Measurements from ENCODE around the gene JARID2. TPM values are rescaled to one million over a fixed set of nuclear protein-coding genes. Genes with fewer than 3 reads are reported as not detected.

Gene JARID2
- total and polyA plus RNA-seq, 4 donors: 1.4 to 12.3 (median 3.4) TPM

DNA sequence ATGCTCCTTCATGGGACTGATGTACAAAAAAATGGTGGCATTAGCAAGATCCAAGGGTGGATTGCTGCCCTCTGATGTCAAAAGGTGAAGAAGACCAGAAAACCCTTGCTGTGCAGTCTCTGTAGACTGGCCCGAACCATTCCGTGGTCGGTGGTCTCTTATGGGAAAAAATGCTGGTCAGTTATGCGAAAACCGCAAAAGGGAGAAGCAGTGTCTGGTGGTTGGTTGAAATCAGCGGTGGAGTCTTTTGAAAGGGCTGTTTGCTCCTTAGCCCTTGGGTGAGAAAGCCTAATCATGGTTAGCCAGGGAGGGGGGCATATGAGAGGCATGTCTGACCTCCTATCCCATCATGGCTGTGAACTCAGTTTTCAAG, 308.8 kb downstream of the JARID2 start:
- H3K36me3 ChIP-seq (ENCODE audit: control insufficient read depth in 4 of 4, insufficient read depth in 3 of 4, low read depth in 1 of 4, low read length in 3 of 4): no peaks in the 10 kb centered on the region
- TF ChIP-seq RXRA (IDR thresholded peaks at IDR 0.05): no peak
- TF ChIP-seq HNF4A (conservative IDR thresholded peaks at IDR 0.05): no peak
- TF ChIP-seq, protein P1, sequence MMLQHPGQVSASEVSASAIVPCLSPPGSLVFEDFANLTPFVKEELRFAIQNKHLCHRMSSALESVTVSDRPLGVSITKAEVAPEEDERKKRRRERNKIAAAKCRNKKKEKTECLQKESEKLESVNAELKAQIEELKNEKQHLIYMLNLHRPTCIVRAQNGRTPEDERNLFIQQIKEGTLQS (IDR thresholded peaks at IDR 0.05): no peak
- TF ChIP-seq, protein P2, sequence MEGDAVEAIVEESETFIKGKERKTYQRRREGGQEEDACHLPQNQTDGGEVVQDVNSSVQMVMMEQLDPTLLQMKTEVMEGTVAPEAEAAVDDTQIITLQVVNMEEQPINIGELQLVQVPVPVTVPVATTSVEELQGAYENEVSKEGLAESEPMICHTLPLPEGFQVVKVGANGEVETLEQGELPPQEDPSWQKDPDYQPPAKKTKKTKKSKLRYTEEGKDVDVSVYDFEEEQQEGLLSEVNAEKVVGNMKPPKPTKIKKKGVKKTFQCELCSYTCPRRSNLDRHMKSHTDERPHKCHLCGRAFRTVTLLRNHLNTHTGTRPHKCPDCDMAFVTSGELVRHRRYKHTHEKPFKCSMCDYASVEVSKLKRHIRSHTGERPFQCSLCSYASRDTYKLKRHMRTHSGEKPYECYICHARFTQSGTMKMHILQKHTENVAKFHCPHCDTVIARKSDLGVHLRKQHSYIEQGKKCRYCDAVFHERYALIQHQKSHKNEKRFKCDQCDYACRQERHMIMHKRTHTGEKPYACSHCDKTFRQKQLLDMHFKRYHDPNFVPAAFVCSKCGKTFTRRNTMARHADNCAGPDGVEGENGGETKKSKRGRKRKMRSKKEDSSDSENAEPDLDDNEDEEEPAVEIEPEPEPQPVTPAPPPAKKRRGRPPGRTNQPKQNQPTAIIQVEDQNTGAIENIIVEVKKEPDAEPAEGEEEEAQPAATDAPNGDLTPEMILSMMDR (IDR thresholded peaks at IDR 0.05; ENCODE audit: low read depth, low read length, missing input control): no peak
- no peak for TF ChIP-seq FOXA2 (IDR thresholded peaks at IDR 0.05)
- no peak for TF ChIP-seq EGR1 (IDR thresholded peaks at IDR 0.05; ENCODE audit: low read depth in 2 of 2)
- TF ChIP-seq, protein P3, sequence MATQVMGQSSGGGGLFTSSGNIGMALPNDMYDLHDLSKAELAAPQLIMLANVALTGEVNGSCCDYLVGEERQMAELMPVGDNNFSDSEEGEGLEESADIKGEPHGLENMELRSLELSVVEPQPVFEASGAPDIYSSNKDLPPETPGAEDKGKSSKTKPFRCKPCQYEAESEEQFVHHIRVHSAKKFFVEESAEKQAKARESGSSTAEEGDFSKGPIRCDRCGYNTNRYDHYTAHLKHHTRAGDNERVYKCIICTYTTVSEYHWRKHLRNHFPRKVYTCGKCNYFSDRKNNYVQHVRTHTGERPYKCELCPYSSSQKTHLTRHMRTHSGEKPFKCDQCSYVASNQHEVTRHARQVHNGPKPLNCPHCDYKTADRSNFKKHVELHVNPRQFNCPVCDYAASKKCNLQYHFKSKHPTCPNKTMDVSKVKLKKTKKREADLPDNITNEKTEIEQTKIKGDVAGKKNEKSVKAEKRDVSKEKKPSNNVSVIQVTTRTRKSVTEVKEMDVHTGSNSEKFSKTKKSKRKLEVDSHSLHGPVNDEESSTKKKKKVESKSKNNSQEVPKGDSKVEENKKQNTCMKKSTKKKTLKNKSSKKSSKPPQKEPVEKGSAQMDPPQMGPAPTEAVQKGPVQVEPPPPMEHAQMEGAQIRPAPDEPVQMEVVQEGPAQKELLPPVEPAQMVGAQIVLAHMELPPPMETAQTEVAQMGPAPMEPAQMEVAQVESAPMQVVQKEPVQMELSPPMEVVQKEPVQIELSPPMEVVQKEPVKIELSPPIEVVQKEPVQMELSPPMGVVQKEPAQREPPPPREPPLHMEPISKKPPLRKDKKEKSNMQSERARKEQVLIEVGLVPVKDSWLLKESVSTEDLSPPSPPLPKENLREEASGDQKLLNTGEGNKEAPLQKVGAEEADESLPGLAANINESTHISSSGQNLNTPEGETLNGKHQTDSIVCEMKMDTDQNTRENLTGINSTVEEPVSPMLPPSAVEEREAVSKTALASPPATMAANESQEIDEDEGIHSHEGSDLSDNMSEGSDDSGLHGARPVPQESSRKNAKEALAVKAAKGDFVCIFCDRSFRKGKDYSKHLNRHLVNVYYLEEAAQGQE (IDR thresholded peaks at IDR 0.05): no peak
- no peak for TF ChIP-seq FOXA1 (IDR thresholded peaks at IDR 0.05)
- TF ChIP-seq YY1 (IDR thresholded peaks at IDR 0.05): no peak
- no peak overlapping the region for H3K27ac ChIP-seq (ENCODE audit: low read depth in 1 of 2, low read length in 2 of 2)
- H3K4me1 ChIP-seq (ENCODE audit: control insufficient read depth in 4 of 4, insufficient read depth in 4 of 4, low read length in 3 of 4): no peaks in the 10 kb centered on the region
- no peaks in the 10 kb centered on the region for H3K9me3 ChIP-seq (ENCODE audit: control insufficient read depth in 4 of 4, low read length in 3 of 4)
- no peak overlapping the region for H3K9ac ChIP-seq (ENCODE audit: low read depth in 1 of 2, low read length in 2 of 2)
- no peak overlapping the region for H3K4me3 ChIP-seq (ENCODE audit: low read depth in 1 of 3, low read length in 3 of 3)
- WGBS: 98% methylated on average over 6 of the region's 6 CpGs
- DNase-seq (ENCODE audit: low spot score): no peak
- H3K27me3 ChIP-seq (ENCODE audit: control insufficient read depth in 4 of 4, insufficient read depth in 4 of 4, low read length in 3 of 4): no peaks in the 10 kb centered on the region

DNA sequence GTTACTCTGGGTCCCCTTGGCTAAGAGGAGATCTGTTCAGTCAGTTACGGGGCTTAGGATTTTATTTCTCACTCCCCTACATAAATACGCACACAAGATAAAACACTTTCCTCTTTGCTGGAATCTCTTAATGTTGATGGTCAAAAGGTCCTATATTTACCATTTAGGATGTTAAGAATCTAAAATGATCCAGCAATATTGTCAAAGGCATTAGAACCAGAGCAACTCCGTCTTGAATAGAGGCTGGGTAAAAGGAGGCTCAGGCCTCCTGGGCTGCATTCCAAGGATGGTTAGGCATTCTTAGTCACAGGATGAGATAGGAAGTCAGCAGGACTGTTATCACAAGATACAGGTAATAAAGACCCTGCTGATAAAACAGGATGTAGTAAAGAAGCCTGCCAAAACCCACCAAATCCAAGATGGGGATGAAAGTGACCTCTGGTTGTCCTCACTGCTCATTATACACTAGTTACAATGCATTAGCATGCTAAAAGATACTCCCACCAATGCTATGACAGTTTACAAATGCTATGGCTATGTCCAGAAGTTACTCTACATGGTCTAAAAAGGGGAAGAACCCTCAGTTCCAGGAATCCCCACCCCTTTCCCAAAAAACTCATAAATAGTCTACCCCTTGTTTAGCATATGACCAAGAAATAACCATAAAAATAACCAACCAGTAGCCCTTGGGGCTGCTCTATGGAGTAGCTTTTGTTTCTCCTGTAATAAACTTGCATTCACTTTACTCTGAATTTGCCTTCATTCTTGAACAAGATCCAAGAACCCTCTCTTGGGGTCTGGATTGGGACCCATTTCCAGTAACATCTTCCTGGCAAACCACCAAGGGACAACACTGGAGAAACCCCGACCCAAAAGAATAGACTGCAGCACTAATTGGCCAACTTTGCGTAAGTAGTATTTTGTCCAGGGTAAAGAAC, 309.5 kb downstream of the JARID2 start:
- Histone ChIP-seq H3K27me3 (ENCODE audit: control insufficient read depth in 4 of 4, insufficient read depth in 4 of 4, low read length in 3 of 4) (no peaks in the 10 kb centered on the region), H3K36me3 (ENCODE audit: control insufficient read depth in 4 of 4, insufficient read depth in 3 of 4, low read depth in 1 of 4, low read length in 3 of 4) (no peaks in the 10 kb centered on the region), H3K9ac (ENCODE audit: low read depth in 1 of 2, low read length in 2 of 2) (no peak overlapping the region), H3K4me1 (ENCODE audit: control insufficient read depth in 4 of 4, insufficient read depth in 4 of 4, low read length in 3 of 4) (no peaks in the 10 kb centered on the region), H3K4me3 (ENCODE audit: low read depth in 1 of 3, low read length in 3 of 3) (no peak overlapping the region), H3K27ac (ENCODE audit: low read depth in 1 of 2, low read length in 2 of 2) (no peak overlapping the region), H3K9me3 (ENCODE audit: control insufficient read depth in 4 of 4, low read length in 3 of 4) (no peaks in the 10 kb centered on the region)
- WGBS: 95% methylated on average over 5 of the region's 5 CpGs
- DNase-seq (ENCODE audit: low spot score): no peak
- TF ChIP-seq, protein P4, sequence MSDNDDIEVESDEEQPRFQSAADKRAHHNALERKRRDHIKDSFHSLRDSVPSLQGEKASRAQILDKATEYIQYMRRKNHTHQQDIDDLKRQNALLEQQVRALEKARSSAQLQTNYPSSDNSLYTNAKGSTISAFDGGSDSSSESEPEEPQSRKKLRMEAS (IDR thresholded peaks at IDR 0.05): no peak
- TF ChIP-seq EGR1 (IDR thresholded peaks at IDR 0.05; ENCODE audit: low read depth in 2 of 2) (no peak), FOXA1 (IDR thresholded peaks at IDR 0.05) (no peak), JUND (IDR thresholded peaks at IDR 0.05) (no peak), FOXA2 (IDR thresholded peaks at IDR 0.05) (no peak), GABPA (IDR thresholded peaks at IDR 0.05 in 1 of 2, conservative IDR thresholded peaks at IDR 0.05 in 1 of 2) (no peak), YY1 (IDR thresholded peaks at IDR 0.05) (no peak), NR2F2 (IDR thresholded peaks at IDR 0.05) (no peak), HNF4G (IDR thresholded peaks at IDR 0.05) (no peak), RAD21 (IDR thresholded peaks at IDR 0.05) (no peak), RXRA (IDR thresholded peaks at IDR 0.05) (no peak), SP1 (IDR thresholded peaks at IDR 0.05) (no peak), HNF4A (conservative IDR thresholded peaks at IDR 0.05) (no peak)
- TF ChIP-seq, protein P3 (IDR thresholded peaks at IDR 0.05): no peak
- TF ChIP-seq, protein P1 (IDR thresholded peaks at IDR 0.05): no peak
- TF ChIP-seq, protein P5, sequence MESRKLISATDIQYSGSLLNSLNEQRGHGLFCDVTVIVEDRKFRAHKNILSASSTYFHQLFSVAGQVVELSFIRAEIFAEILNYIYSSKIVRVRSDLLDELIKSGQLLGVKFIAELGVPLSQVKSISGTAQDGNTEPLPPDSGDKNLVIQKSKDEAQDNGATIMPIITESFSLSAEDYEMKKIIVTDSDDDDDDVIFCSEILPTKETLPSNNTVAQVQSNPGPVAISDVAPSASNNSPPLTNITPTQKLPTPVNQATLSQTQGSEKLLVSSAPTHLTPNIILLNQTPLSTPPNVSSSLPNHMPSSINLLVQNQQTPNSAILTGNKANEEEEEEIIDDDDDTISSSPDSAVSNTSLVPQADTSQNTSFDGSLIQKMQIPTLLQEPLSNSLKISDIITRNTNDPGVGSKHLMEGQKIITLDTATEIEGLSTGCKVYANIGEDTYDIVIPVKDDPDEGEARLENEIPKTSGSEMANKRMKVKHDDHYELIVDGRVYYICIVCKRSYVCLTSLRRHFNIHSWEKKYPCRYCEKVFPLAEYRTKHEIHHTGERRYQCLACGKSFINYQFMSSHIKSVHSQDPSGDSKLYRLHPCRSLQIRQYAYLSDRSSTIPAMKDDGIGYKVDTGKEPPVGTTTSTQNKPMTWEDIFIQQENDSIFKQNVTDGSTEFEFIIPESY (IDR thresholded peaks at IDR 0.05): no peak

Measured in liver (tissue), 9 donors.